Prostate gland (tissue), 2 donors: ENCODE data around the gene CCSER2. TPM values are rescaled to one million over a fixed set of nuclear protein-coding genes. Genes with fewer than 3 reads are reported as not detected.

Experiments used
- DNase-seq: peaks from one replicate; pipeline ENCODE4 v3.0.0-alpha.2; 2019; ENCODE audit warnings: low spot score
- H3K27ac ChIP-seq, 2 donors: fragments of 200-600 bp; sonication (generic); 2 replicates each; pipeline ENCODE4 v1.5.1; 2017 to 2019
- H3K27me3 ChIP-seq: fragments of 200-600 bp; sonication (generic); replicated peaks from 2 replicates; pipeline ENCODE4 v1.5.1; 2019; ENCODE audit not compliant: insufficient read depth
- H3K36me3 ChIP-seq, 2 donors: fragments of 200-600 bp; sonication (generic); 1 replicate in 1 of 2; 2 replicates in 1 of 2; pipeline versions ENCODE4 v1.5.1 to v1.8.1; 2017 to 2019
- H3K4me1 ChIP-seq: fragments of 200-600 bp; sonication (generic); replicated peaks from 2 replicates; pipeline ENCODE4 v1.5.1; 2019
- H3K4me3 ChIP-seq, 2 donors: fragments of 200-600 bp; sonication (generic); 2 replicates each; pipeline ENCODE4 v1.5.1; 2017 to 2019
- H3K9me3 ChIP-seq: fragments of 200-600 bp; sonication (generic); 2 replicates; pipeline ENCODE4 v1.5.1; 2017
- CTCF ChIP-seq, 4 experiments: fragments of 200-600 bp in 2 of 4; fragments of 450-650 bp in 2 of 4; sonication (generic) in 2 of 4; IDR thresholded peaks; 1 replicate in 3 of 4; 2 replicates in 1 of 4; pipeline ENCODE4 v1.5.1; 2016 to 2019; ENCODE audit warnings: antibody characterized with exemption in 4 of 4, mild to moderate bottlenecking in 2 of 4, moderate library complexity in 2 of 4
- POLR2A ChIP-seq: fragments of 450-650 bp; IDR thresholded peaks from one replicate; pipeline ENCODE4 v1.6.1; 2016; ENCODE audit warnings: antibody characterized with exemption, mild to moderate bottlenecking
- POLR2AphosphoS5 ChIP-seq: sonication (generic); formaldehyde crosslinking; IDR thresholded peaks from one replicate; pipeline ENCODE4 v1.6.1; 2017; ENCODE audit warnings: antibody characterized with exemption
- whole genome bisulfite sequencing: methylation state at CpG from one replicate; pipeline ENCODE4 v1.1.5; 2018; 5-methylcytosine and 5-hydroxymethylcytosine counted together
- intact Hi-C: fragments of 100-400 bp; cut with DNase I; formaldehyde crosslinking; loops from one replicate; pipeline ENCODE4 v1.14.2; 2022
- total RNA-seq, 2 donors: library from RNA; depleted of rRNA; stranded (reverse); fragments of >200 nt; gene quantifications; one replicate each; pipeline ENCODE4 v1.1.0, GENCODE V29; 2016

CCSER2 gene
- total RNA-seq, 2 donors from 2014 or later: 30.4 to 53.6 TPM

- no peak overlapping the region for H3K27ac ChIP-seq
- intact Hi-C loops: no loop called here
- no peaks in the 10 kb centered on the region for H3K9me3 ChIP-seq
- DNase-seq: no peak
- H3K36me3 ChIP-seq: no peaks in the 10 kb centered on the region
- H3K4me1 ChIP-seq: no peaks in the 10 kb centered on the region
- H3K27me3 ChIP-seq: no peaks in the 10 kb centered on the region
- 80% methylated on average over 6 of the region's 6 CpGs for WGBS
- TF ChIP-seq CTCF (IDR thresholded peaks at IDR 0.05): no peak
- TF ChIP-seq POLR2A: no peak
- TF ChIP-seq POLR2AphosphoS5: no peak
- H3K4me3 ChIP-seq: no peak overlapping the region
These were observed 124.9 kb downstream of the CCSER2 start for GRCh38 chr10:84453303-84453702.

GRCh38 chr10:84456126-84456525 lies 127.7 kb downstream of the CCSER2 start:
- intact Hi-C loops: no loop called here
- TF ChIP-seq CTCF (IDR thresholded peaks at IDR 0.05) (no peak), POLR2A (no peak), POLR2AphosphoS5 (no peak)
- Histone ChIP-seq H3K27me3 (no peaks in the 10 kb centered on the region), H3K4me3 (no peak overlapping the region), H3K4me1 (no peaks in the 10 kb centered on the region), H3K9me3 (no peaks in the 10 kb centered on the region), H3K27ac (no peak overlapping the region), H3K36me3 (no peaks in the 10 kb centered on the region)
- WGBS: 62% methylated on average over 2 of the region's 2 CpGs
- DNase-seq: no peak

GRCh38 chr10:84460520-84460919 lies 132.1 kb downstream of the CCSER2 start:
- intact Hi-C loops: no loop called here
- H3K4me1 ChIP-seq: no peaks in the 10 kb centered on the region
- TF ChIP-seq POLR2A (no peak), POLR2AphosphoS5 (no peak), CTCF (IDR thresholded peaks at IDR 0.05) (no peak)

GRCh38 chr10:84469470-84469869 lies 141.1 kb downstream of the CCSER2 start:
- no peak for DNase-seq
- intact Hi-C loops: no loop called here
- H3K36me3 ChIP-seq: no peaks in the 10 kb centered on the region
- TF ChIP-seq POLR2AphosphoS5 (no peak), CTCF (IDR thresholded peaks at IDR 0.05) (no peak), POLR2A (no peak)
- no peak overlapping the region for H3K27ac ChIP-seq
- H3K4me1 ChIP-seq: no peaks in the 10 kb centered on the region
- 40% methylated on average over 1 of the region's 1 CpG for WGBS
- no peak overlapping the region for H3K4me3 ChIP-seq
- no peaks in the 10 kb centered on the region for H3K27me3 ChIP-seq
- no peaks in the 10 kb centered on the region for H3K9me3 ChIP-seq

More at GRCh38 chr10:84460520-84460919, 132.1 kb downstream of the CCSER2 start:
- no peak overlapping the region for H3K27ac ChIP-seq
- no peak overlapping the region for H3K4me3 ChIP-seq
- H3K27me3 ChIP-seq: no peaks in the 10 kb centered on the region
- H3K9me3 ChIP-seq: no peaks in the 10 kb centered on the region
- no peak for DNase-seq
- H3K36me3 ChIP-seq: no peaks in the 10 kb centered on the region

GRCh38 chr10:84473136-84473535 lies 144.7 kb downstream of the CCSER2 start:
- Histone ChIP-seq H3K4me3 (no peak overlapping the region), H3K27ac (no peak overlapping the region), H3K9me3 (no peaks in the 10 kb centered on the region), H3K27me3 (no peaks in the 10 kb centered on the region), H3K4me1 (no peaks in the 10 kb centered on the region), H3K36me3 (no peaks in the 10 kb centered on the region)
- DNase-seq: no peak
- 75% methylated on average over 3 of the region's 3 CpGs for WGBS
- intact Hi-C loops: no loop called here
- TF ChIP-seq CTCF (IDR thresholded peaks at IDR 0.05) (no peak), POLR2A (no peak), POLR2AphosphoS5 (no peak)
